Measurements from ENCODE around the gene LAIR2. TPM values are rescaled to one million over a fixed set of nuclear protein-coding genes. Genes with fewer than 3 reads are reported as not detected.

Gene LAIR2

DNA sequence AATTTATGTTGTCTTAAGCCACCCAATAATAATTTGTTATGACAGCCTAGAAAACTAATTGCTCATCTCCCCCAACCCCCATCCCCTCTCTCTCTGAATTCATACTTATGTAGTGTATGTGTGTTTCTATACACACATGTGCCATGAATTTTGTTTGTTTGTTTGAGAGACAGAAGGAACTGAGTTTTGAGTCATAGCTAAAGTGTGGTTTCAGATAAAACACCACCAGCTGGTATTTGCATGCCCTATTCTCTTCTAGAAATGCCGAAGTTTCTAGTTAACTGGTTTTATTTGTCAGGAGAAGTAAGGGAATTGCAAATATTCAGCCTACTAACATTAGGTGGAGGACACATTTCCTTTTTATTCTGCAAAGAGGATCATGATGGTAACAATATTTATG, 53.6 kb downstream of the LAIR2 start:
- Histone ChIP-seq H2BK15ac (ENCODE audit: low read length) (no peak overlapping the region), H2BK12ac (ENCODE audit: low read length) (no peak overlapping the region), H2BK5ac (ENCODE audit: low read length) (no peak overlapping the region), H3K4me1 (ENCODE audit: control insufficient read depth in 2 of 2, insufficient read depth in 1 of 2, low read depth in 1 of 2, low read length in 2 of 2) (no peaks in the 10 kb centered on the region), H3K9me3 (replicated peaks in 1 of 2; ENCODE audit: control insufficient read depth in 2 of 2, insufficient read depth in 1 of 2, low read depth in 1 of 2, low read length in 2 of 2) (peaks cover 0 to 35% of the 10 kb centered on the region in 2 donors), H3K14ac (ENCODE audit: low read length) (no peak overlapping the region), H3K79me1 (ENCODE audit: low read depth, low read length) (no peaks in the 10 kb centered on the region), H4K8ac (ENCODE audit: low read depth, low read length) (no peak overlapping the region), H3K18ac (ENCODE audit: low read length) (no peak overlapping the region), H3K4me3 (ENCODE audit: low read length in 2 of 2) (no peak overlapping the region), H4K91ac (ENCODE audit: low read depth, low read length, poor library complexity) (no peak overlapping the region), H2AK5ac (ENCODE audit: low read depth, low read length) (no peak overlapping the region), H2AFZ (ENCODE audit: low read length) (no peak overlapping the region), H3K23ac (ENCODE audit: low read depth, low read length, poor library complexity) (no peak overlapping the region), H3K4ac (ENCODE audit: low read length) (no peak overlapping the region), H2BK120ac (ENCODE audit: low read depth, low read length) (no peak overlapping the region), H3K4me2 (ENCODE audit: insufficient read depth, low read length, poor library complexity, severe bottlenecking) (no peak overlapping the region), H3K27ac (replicated peaks; ENCODE audit: low read length) (no peak overlapping the region), H3K36me3 (replicated peaks in 1 of 2; ENCODE audit: control insufficient read depth in 2 of 2, insufficient read depth in 2 of 2, low read length in 2 of 2) (no peaks in the 10 kb centered on the region), H3K9ac (ENCODE audit: low read depth, low read length, poor library complexity) (no peak overlapping the region), H3K27me3 (ENCODE audit: control insufficient read depth in 3 of 3, insufficient read depth in 3 of 3, low read depth in 1 of 3, low read length in 3 of 3) (peaks cover 0 to 2% (median 0%) of the 10 kb centered on the region in 3 experiments)
- DNase-seq (ENCODE audit: low spot score): no peak
- WGBS, 2 donors (ENCODE audit: extremely low coverage in 2 of 2, insufficient read length in 2 of 2, insufficient replicate concordance in 1 of 2): no CpG with 5 or more reads among the region's 1 CpG

DNA sequence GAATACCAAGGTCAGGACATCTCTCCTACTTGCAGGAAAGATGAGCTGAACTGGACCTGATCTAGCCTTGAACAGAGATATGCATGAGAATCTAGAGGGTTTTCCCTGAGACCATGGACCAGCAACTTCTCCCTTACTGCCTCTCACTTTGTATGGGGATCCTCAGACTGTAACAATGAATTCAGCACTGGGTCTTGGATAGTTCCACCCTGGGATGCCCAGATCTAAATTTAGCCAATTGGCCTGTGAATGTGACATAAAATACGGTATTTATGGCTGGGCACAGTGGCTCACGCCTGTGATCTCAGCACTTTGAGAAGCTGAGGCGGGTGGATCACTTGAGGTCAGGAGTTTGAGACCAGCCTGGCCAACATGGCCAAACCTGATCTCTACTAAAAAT, 55.7 kb downstream of the LAIR2 start:
- H3K79me1 ChIP-seq (ENCODE audit: low read depth, low read length): no peaks in the 10 kb centered on the region
- H2BK12ac ChIP-seq (ENCODE audit: low read length): no peak overlapping the region
- H3K4me3 ChIP-seq (ENCODE audit: low read length in 2 of 2): no peak overlapping the region
- no peak for DNase-seq (ENCODE audit: low spot score)
- no CpG with 5 or more reads among the region's 3 CpGs for WGBS, 2 donors (ENCODE audit: extremely low coverage in 2 of 2, insufficient read length in 2 of 2, insufficient replicate concordance in 1 of 2)
- H2BK15ac ChIP-seq (ENCODE audit: low read length): no peak overlapping the region
- no peak overlapping the region for H4K91ac ChIP-seq (ENCODE audit: low read depth, low read length, poor library complexity)
- H2AFZ ChIP-seq (ENCODE audit: low read length): no peak overlapping the region
- H3K14ac ChIP-seq (ENCODE audit: low read length): no peak overlapping the region
- no peak overlapping the region for H3K4ac ChIP-seq (ENCODE audit: low read length)
- H2BK120ac ChIP-seq (ENCODE audit: low read depth, low read length): no peak overlapping the region
- no peak overlapping the region for H2AK5ac ChIP-seq (ENCODE audit: low read depth, low read length)
- no peaks in the 10 kb centered on the region for H3K27me3 ChIP-seq (ENCODE audit: control insufficient read depth in 3 of 3, insufficient read depth in 3 of 3, low read depth in 1 of 3, low read length in 3 of 3)
- no peak overlapping the region for H3K9ac ChIP-seq (ENCODE audit: low read depth, low read length, poor library complexity)
- no peaks in the 10 kb centered on the region for H3K4me1 ChIP-seq (ENCODE audit: control insufficient read depth in 2 of 2, insufficient read depth in 1 of 2, low read depth in 1 of 2, low read length in 2 of 2)
- H3K18ac ChIP-seq (ENCODE audit: low read length): no peak overlapping the region
- no peak overlapping the region for H3K4me2 ChIP-seq (ENCODE audit: insufficient read depth, low read length, poor library complexity, severe bottlenecking)
- H3K27ac ChIP-seq (replicated peaks; ENCODE audit: low read length): no peak overlapping the region
- no peaks in the 10 kb centered on the region for H3K36me3 ChIP-seq (replicated peaks in 1 of 2; ENCODE audit: control insufficient read depth in 2 of 2, insufficient read depth in 2 of 2, low read length in 2 of 2)
- peaks cover 0 to 29% of the 10 kb centered on the region in 2 donors for H3K9me3 ChIP-seq (replicated peaks in 1 of 2; ENCODE audit: control insufficient read depth in 2 of 2, insufficient read depth in 1 of 2, low read depth in 1 of 2, low read length in 2 of 2)
- H3K23ac ChIP-seq (ENCODE audit: low read depth, low read length, poor library complexity): no peak overlapping the region
- no peak overlapping the region for H2BK5ac ChIP-seq (ENCODE audit: low read length)
- no peak overlapping the region for H4K8ac ChIP-seq (ENCODE audit: low read depth, low read length)

Small RNA genes lying within 50 kb of the gene (small RNA-seq; reads per million reads assigned to genes)
- gene AC245036.2 (ENCODE audit: insufficient read depth): not detected
